Hematopoietic multipotent progenitor cell treated with erythropoietin and hydrocortisone succinate and interleukin-3 and kit ligand, for 15 days (in vitro differentiated cells): ENCODE measurements around the gene SBF2.
"Not testable (repeated sequence)": the region's sequence is repeated elsewhere in the genome, so short reads cannot be mapped to it uniquely, and the experiment has no call there.

Experiments used
- DNase-seq: peaks from one replicate; pipeline ENCODE4 v3.0.0-alpha.2; 2015; ENCODE audit warnings: low spot score

The SBF2 gene

DNA sequence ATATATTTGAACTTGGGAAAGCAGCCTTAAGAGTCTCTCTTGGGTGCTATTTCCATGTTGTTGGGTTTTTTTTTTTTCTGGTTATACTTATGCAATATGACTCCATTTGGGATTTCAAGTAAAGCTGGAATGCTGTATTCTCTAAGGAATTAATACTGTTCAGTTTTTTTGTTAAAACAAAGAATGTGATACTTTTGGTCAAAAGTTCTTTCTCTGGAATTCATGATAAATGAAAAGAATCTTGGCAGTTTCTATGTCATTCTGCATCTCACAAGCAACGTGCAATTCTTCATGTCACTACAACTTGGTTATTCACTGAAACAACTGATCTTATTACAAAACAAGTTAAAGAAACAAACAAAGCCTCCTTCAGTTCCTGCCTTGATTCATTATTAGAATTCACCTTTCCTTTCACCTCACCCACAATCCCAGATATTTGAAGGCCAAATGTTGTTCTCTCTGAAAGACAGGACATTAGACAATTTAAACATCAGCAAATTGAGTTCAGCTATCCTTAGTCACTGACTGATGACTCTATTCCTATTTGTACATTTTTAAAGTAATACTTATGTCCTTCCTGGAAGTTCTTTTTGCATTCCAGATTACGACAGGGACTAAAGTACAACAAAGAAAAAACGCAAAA, 176.2 kb downstream of the SBF2 start:
- DNase-seq, result no peak

DNA sequence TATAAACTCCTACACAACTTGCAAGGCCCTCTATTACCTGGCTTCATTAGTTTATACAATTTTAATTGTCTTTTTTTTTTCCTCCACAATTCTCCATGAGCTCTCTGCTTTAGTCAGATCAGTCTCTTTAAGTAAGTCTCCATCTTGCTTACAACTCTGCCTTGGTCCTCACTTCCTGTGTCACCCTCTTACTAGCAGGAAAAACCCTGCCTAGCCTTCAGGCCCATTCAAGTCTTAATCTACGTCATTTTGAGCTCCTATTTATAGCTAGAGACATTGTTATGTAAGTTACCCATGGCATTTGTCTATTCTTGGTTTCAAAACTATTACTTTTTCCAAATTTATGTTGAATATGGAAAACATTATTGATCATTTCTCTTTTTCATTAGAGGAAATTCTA, 177.4 kb downstream of the SBF2 start:
- no peak for DNase-seq

DNA sequence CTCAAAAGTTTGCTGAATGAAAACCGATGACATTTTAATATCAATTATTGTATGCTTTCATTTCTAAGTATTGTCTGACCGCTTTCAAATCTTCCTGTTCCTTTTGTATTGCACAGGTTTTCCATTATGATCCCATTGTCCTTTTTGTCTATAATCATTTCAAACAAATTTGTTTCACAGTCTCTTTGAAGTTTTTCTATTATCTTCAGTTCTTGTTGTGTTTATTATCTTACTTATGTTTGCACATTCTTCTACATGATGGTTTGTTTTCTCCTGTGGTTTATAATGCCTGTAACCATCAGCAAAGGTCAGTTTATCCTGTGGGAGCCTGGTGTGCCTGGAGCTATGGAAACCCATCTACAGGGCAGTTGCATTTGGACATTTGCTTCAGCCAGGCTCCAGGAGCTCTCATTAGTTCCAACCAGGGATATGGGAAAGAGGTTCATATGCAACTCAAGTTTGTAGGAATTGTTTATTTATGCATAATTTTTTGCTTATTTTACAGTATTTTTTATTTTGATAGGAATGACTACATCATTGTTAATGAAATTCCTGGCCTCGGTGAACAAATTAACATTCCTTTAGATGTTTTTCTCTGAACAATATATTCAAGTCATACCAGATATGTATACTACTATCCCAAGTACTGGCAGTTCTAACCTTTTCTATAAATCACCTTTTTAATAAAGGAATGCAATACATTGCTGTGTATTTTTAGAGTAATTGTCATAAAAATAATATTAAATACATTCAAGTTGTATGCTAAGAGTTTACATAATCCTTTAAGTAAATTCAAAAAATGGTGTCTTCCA, 179.2 kb downstream of the SBF2 start:
- no peak for DNase-seq

DNA sequence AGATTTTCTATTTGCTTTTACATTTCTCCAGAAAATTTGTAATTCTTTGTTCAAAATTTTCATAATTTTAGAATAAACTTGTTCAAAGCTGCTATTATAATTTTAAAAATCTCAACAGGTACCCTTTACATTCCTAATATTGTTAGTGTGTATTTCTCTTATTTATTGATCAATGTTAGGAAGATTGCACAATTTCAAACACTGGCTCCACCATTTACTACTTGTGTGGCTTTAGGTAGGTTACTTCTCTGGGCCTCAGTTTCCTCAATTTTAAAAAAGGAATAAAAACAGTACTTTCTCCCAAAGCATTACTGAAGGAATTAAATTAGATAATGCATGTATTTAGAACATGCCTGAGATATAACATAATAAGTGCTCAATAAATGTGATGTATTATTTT, 180.2 kb downstream of the SBF2 start:
- DNase-seq, result no peak

DNA sequence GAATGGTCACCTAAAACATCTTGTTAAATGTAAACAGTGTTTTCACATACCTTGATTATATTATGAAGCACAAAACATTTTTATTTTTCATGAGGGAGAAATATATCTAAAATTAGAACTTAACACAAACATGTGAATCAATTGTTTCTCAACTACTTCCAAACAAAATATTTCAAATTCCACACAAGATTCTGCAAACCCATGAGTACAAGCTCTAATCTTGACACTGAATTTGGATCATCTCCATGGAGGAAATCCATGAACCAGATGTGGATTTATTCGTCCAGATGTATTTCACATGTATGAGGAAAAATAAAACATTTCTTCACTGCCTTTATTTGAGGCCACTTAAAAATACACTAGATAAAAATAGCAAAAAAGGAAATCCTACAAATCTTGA, 184.2 kb downstream of the SBF2 start:
- no peak for DNase-seq

DNA sequence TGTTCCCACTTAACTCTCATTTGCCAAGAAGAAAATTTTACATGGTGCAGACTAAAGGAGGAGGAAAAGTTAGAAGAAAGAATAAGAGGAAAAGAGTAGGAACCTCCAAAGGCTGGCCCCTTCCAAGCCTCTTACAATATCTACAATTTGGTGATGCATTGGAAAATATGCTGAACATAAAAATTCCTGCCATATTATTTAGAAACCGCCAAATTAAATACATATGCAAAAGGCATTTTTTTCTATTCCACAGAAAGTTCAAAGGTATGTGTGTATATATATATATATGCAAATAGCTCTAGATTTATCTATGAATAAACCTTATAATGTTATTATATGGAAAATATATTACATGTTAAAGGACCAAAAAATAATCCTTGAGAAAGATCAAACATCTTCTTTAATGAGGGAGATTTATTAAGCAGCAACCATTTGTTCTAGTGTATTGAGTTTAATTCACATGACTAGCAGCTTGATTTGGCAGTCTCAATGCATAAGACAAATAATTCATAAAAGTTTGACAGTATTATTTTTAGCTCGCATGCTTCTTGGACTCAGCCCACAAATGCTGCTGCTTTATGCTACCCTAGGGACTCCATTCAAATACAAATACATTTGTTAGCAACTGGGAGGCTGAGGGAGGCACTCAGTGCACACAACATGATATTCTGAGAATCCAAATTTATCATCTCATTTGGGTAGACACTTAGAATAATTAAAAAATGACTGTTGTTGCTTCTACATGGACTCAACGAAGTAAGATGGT, 184.9 kb downstream of the SBF2 start:
- no peak for DNase-seq

DNA sequence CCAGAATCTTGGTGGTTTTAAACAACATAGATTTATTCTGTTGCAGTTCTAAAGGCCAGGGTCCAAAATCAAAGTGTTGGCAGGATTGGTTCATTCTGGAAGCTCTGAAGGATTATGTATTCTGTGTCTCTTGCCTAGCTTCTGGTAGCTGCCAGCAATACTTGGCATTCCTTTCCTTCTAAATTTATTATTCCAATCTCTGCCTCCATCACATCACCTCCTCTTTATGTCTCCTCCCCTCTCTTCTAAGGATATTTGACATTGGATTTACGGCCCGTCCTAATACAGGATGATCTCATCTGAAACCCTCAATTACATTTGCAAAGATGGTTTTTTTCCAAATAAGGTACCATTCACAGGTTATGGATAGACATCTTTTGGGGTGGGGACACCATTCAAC, 186.5 kb downstream of the SBF2 start:
- DNase-seq, result no peak

DNA sequence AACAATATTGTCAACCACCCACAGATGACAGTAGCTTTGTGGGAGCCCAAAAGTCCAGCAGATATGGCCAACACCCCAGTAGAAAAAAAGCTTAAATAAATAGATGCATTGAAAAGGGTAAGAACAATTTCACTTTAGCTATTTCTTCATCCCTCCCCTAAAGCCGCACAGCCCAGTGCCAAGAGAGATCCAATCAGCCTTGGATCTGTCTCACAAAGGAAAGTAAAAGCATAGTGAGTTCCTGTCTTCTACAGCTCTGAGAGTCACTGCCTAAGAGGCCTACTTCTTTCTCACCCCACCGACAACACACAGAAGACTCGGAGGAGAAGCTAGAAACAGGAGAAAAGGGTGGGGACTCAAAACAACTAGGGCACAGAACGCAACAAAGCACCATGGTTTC, 196.4 kb downstream of the SBF2 start:
- DNase-seq, result no peak

DNA sequence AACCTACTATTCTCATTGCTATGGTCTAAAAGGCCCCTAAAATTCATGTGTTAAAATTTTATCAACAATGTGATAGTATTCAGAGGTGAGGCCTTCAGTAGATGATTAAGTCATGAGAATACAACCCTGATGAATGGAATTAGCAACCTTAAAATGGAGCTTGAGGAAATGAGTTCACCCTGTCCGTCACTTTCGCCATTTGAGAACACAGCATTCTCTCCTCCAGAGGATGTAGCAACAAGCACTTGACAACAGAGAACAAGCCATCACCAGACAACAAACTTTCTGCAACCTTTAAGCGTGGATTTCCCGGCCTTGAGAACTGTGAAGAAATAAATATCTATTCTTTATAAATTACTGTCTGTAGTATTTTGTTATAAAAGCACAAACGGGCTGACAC, 197.0 kb downstream of the SBF2 start:
- no peak for DNase-seq

DNA sequence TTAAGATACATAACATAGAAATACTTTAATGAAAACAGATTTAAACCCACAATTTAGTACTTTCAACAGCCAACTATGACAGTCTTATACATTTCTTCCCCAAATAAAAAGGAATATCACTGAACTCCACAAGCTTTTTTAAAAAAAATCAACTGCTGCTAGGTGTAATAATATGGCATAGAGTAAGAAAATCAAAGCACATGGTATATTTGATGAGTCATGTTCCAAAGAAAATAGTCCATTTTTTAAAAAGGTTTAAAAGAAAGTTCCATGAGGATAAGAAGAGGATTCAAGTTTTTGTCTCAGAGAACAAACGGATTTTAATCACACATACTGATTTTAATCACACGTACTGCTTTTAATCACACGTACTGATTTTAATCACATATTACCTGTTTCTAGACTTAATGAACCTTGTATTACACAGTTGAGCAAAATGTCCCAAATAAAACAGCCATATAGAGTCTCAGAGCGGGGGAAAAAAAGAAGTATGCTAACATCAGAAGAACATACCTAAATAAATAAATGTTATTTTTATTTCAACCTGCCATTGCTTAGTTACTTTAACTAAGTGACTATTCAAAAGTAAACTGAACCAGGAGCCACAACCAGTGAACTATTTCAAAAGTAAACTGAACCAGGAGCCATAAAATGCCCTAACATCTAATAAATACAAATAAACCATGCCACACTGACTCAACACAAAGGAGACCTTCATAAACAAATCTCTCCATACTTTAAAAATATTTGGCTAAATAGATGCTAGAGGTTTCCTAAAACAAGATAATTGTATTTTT, 198.4 kb downstream of the SBF2 start:
- no peak for DNase-seq

DNA sequence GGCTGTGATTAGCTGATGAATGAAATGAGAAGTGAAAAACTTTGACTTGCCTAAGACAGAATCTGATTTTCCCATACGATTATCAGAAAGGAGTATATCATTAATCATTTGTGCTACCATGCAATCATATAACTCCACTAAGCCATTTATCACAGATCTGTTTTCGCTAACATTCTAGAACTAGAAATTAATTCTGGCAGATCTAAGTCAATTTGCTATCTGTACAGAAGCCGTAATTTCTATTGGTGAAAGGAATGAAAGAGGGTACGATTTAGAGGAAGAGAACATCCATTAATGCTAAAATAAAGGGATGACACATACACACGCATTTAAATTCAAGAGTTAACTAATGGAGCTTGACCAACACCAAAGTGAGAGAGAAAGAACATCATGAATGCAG, 201.6 kb downstream of the SBF2 start:
- no peak for DNase-seq

DNA sequence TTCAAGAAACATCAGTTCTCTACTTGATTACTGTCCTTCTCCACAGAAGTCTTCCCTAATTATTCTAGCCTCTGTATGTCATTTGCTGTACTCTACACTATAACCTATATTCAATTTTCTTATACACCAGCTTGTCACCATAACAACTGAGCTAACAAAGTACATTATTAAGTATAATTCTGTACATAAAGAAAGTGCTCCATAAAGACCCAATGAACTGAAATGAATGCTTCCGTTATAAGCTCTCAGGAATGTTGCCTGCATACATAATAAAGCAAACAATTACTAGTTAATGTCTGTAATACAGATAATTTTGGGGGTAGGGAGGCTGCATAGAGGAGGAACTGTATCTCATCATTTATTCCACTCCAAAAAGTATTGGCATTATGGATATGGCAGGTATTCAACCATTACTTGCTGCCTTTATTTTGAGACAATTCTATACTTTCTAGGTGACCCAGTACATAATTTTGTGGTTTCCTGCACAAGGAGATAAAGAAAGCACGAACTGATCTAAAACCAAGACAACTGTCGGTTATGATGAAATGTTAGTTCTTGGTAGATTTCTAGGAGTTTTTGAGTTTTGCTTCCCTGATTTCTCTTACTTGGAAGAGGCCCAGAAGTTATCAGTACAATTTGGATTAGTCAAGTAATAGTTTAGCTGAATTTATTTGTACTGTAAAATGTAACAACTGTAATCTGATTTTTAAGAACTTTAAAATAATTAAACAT, 202.5 kb downstream of the SBF2 start:
- DNase-seq, result no peak

DNA sequence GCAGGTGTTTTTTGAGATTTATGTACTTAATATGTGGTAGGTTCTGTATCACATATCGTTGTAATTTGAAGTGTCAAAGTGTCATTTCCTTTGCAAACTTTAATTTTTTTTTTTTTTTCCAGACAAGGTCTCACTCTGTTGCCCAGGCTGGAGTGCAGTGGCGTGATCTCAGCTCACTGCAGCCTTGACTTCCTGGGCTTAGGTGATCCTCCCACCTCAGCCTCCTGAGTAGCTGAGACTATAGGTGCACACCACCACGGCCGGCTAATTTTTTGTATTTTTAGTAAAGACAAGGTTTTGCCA, 206.1 kb downstream of the SBF2 start:
- not testable (repeated sequence) for DNase-seq

DNA sequence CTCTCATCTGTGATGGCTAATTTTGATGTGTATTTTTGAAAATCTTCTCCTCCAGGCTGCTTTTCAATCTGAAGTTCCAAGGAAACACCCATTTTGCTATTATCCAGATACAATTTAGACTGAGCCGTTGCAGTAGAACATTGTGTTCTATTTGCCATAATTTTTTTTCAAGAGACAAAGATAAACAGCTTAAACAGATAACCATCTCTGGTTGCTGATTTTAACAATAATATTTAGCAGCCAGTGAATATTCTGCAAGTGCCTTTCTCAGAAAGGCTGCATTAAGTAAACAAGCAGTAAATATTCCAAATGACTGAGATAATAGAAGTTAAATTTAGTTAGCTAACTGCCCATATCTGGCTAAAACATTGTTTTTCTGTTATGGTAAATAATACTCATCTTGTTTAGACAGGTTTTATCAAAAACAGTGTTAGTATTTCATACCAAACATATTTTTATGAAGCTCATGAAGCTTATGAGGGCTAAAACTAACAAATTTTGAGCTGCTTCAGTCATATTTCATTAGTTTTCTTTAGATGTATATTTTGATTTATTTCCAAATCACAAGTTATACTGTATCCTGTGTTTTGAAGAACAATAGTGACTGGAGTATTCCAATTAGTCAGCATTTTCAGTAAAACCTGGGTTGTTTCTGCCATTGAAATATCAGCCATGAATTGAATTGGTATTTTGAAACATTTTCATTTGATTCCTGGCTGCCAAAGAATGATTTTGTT, 206.7 kb downstream of the SBF2 start:
- no peak for DNase-seq

DNA sequence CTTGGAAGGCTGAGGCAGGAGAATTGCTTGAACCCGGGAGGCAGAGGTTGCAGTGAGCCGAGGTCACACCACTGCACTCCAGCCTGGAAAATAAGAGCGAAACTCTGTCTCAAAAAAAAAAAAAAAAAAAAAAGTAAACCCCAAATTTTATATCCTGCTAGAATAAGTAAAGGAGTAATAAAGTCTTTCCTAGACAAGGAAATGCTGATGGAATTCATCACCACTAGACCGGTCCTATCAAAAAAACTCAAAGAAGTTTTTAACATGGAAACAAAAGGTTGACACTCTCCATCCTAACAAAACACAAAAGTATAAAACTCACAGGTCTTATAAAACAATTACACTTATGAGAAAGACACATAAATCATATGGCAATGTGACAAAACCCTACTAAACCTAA, 213.9 kb downstream of the SBF2 start:
- no peak for DNase-seq

DNA sequence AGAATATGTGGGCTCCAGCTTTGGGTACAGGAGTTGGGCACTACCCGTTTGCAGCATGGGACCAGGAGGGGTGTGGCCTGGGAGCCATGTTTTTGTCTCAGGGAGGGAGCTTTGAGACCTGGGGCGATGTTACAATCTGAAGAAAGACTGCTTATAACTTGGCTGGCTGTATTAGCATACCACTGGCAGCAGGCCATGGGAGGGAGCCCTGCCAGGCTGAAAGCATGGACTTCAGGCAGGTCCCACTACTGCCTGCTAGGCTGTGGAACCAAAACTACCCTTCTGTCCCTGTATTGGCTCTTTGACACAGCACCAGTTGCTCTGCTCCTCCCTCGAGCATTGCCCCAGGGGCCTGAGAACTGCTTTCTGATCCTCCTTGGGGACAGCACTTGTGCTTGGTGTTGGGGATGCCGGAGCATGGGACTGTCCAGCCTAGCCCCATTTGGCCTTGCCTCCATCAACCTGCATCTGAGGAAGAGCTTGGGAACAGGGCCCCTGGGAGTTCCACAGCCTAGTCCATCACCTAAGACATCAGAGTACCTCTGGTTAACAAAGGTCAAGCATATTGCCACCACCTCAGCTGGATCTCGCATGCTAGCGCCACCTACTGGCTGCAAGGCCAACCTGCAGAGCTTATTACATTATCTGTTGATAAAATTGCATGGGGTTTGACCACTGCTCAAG, 217.4 kb downstream of the SBF2 start:
- DNase-seq, result peak; percentile 63

DNA sequence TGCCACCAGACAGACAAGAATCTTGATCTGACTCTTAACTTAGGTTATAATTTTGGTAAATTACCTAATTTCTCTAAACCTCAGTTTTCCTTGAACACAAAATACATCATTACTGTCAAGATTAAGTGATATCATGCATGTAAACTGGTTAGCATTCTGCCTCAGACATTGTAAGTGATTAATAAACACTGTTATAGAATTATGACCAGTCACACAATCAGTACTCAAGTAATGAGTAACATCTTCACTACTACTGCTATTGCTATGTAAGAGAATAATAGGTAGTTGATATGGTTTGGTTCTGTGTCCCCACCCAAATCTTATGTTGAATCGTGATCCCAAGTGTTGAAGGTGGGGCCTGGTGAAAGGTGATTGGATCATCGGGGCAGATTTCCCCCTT, 218.9 kb downstream of the SBF2 start:
- DNase-seq, result no peak

DNA sequence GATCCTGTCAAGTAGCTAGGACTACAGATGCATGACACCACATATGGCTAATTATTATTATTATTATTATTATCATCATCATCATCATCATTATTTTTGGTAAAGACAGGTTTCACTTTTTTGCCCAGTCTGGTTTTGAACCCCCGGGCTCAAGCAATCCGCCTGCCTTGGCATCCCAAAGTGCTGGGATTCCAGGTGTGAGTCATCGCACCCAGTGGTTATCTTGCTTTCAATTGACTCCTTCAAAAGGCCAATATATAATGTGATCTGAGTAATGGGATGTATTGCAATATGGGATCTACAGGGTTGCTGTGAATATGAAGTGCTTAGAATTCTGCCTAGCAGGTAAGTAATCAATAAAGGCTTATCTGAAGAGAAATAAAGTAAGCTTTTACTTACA, 221.2 kb downstream of the SBF2 start:
- no peak for DNase-seq

DNA sequence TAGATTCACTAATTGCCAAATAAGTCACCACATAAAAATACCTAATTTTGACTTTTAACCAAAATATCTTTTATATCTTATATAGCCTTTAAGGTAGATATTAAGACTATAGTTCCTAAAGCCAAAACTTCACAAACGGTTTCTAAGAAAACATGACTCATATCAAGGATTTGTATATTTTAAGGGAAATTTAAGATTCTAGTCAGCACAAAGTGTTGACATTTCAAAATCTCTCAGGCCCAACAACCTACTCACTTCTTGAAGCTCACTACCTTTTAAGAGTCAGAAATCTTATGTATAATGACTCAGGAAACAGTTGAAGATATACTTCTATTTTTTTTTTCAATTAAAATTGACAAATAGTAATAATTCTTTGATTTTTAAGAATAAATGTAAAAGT, 221.9 kb downstream of the SBF2 start:
- DNase-seq, result no peak

DNA sequence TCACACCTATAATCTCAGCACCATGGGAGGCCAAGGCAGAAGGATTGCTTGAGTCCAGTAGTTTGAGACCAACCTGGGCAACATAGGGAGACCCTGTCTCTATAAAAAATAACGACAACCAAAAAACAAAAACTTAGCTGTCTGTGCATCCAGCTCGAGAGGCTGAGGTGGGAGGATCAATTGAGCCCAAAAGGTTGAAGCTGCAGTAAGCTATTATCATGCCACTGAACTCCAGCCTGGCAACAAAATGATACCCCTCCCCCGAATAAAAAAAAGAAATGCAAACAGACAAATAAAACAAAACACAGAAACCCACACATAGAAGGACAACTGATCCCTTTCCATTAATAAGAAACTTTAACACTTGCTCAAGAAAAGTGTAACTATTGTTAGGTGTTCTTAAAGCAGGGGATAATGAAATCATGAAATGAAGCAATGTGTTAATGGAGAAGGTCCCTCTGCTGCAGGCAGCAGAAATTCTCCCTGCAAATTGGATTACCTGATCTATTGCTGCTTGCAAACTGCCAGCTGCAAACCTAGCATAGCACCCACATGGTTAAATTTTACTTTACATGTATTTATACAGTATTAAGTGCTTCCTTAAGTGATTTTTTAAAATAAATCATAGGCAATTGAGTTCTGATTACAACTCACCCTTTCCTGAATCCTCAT, 226.3 kb downstream of the SBF2 start:
- DNase-seq, result no peak
